GM18520 (cell line): Measurements from ENCODE around the gene KRTAP4-1.
"Not testable (repeated sequence)": the region's sequence is repeated elsewhere in the genome, so short reads cannot be mapped to it uniquely, and the experiment has no call there.

Experiments
- ATAC-seq: cut with Tn5 transposase; IDR thresholded peaks from one replicate; pipeline ENCODE4 v1.9.1; 2021; ENCODE audit not compliant: unreplicated experiment

Gene KRTAP4-1

GRCh38 chr17:41176744-41177387 lies 7.8 kb downstream of the KRTAP4-1 start:
- ATAC-seq = no peak

- no peak for ATAC-seq
Measured at GRCh38 chr17:41171886-41172285, 12.8 kb downstream of the KRTAP4-1 start.

DNA sequence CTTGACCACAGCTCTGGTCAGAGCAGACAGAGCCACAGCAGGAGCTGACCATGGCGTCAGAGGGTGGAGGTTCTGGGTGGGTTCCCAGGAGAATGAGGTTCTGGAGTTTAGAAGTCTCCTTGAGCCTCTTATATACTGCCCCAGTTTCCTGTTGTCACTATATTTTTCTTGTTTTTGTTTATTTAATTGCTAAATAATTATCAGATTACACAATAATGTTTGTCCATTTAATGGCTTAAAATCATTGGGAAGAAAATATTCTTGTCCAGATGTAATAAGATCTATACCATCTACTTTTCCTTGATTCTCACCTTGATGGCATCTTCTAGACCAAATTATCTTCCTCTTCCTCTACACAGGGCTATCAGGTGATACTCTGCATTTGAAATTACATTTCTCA lies 16.6 kb downstream of the KRTAP4-1 start, which contains the start of gene KRTAP4-3:
Gene KRTAP4-3, minus strand, starts transcription at position 101 of the 400 bp plus-strand sequence. Its CDS starts 49 bp downstream, at position 52.
- ATAC-seq = no peak

DNA sequence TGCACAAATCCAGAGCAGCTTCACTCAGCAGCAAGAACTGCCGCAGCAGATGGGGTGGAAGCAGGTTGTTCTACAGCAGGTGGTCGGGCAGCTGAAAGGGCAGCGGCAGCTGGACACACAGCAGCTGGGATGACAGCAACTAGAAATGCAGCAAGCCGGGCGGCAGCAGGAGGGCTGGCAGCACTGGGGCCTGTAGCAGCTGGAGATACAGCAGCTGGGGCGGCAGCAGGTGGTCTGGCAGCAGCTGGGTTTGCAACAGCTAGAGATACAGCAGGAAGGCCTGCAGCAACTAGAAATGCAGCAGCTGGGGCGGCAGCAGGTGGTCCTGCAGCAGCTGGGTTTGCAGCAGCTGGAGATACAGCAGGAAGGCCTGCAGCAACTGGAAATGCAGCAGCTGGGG lies 17.1 kb downstream of the KRTAP4-1 start:
- ATAC-seq = no peak

- ATAC-seq = no peak
Measured at GRCh38 chr17:41163828-41164227, 20.9 kb downstream of the KRTAP4-1 start.

DNA sequence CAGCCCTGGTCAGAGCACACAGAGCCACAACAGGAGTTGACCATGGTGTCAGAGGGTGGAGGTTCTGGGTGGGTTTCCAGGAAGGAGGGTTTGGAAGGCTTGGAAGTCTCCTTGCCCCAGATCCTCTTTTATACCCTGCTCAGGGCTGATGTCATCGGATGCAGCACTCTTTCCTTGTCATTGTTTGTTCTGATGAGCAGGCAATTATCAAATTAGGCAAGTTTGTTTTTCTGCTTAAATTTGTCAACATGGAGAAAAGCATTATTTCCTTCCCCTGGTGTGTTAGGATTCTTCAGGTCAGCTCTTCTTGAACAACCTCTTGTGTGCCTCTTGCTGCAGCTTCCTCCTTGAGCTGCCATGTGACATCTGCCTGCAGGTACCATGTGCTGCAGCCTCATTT lies 24.1 kb downstream of the KRTAP4-1 start, which contains the start of gene KRTAP4-4:
Gene KRTAP4-4, minus strand, starts transcription at position 101 of the 400 bp plus-strand sequence. Its CDS starts 57 bp downstream, at position 44.
- ATAC-seq = no peak

DNA sequence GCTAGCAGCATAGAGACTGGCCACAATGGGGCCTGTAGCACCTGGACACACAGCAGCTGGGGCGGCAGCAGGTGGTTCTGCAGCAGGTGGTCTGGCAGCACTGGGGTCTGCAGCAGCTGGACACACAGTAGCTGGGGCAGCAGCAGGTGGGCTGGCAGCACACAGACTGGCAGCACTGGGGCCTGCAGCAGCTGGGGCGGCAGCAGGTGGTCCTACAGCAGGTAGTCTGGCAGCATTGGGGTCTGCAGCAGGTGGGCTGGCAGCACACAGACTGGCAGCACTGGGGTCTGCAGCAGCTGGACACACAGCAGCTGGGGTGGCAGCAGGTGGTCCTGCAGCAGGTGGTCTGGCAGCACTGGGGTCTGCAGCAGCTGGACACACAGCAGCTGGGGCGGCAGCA lies 24.5 kb downstream of the KRTAP4-1 start:
- ATAC-seq = not testable (repeated sequence)

DNA sequence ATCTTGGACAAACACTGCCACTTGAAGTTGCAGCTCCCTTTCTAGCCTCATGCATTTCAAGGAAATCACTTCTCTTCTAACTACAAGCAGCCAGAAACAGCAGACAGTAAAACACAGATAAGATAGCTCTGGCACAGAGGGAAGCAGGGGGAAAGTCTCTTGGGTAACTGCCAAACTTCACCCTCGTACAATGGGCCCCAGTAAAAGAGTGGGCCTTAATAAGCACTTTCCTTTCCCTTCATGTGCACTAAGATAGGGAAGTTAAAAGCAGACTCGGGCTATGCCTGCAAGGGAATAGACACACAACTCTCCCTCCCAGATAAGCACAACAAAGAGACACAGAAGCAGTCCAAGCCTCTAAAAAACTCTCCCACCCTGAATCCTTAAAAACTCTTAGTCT lies 30.9 kb downstream of the KRTAP4-1 start:
- ATAC-seq = no peak

DNA sequence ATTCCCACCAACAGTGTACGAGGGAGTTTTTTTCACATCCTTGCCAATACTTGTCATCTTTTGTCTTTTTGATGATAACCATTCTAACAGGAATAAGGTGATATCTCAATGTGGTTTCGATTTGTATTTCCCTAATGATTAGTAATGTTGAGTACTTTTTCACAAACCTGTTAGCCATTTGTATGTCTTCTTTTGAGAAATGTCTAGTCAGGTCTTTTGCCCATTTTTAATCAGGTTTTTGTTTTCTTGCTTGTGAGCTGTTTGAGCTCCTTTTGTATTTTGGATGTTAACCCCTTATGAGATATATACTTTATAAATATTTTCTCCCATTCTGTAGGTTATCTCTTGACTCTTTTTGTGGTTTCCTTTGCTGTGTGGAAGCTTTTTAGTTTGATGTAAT lies 33.2 kb downstream of the KRTAP4-1 start:
- ATAC-seq = no peak

DNA sequence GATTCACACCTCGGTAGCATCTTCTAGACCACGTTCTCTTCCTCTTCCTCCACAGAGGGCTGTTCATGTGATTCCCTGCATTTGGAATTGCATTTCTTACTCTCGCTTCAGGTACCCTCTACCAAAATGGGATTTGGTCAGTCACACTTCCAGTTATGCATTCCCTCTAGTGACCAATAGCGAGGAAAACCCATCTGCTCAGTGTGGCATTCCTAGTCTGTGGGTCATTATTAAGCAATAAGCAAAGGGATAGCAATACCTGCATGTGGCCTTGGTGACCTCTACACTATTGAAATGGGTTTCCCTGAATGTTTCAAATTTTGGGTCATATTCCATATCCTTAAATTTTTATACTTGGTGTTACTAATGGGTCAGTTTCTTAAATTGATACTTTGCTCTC lies 34.7 kb downstream of the KRTAP4-1 start:
- no peak for ATAC-seq

- ATAC-seq = no peak
Measured at GRCh38 chr17:41149652-41149985, 35.1 kb downstream of the KRTAP4-1 start, which contains the start of gene KRTAP4-5. Gene KRTAP4-5, minus strand, starts transcription at chr17:41149825. Its CDS starts 58 bp downstream, at chr17:41149767.

- not testable (repeated sequence) for ATAC-seq
Measured at GRCh38 chr17:41148971-41149651, 35.6 kb downstream of the KRTAP4-1 start.

GRCh38 chr17:41147531-41148204 lies 37.0 kb downstream of the KRTAP4-1 start:
- ATAC-seq = no peak

DNA sequence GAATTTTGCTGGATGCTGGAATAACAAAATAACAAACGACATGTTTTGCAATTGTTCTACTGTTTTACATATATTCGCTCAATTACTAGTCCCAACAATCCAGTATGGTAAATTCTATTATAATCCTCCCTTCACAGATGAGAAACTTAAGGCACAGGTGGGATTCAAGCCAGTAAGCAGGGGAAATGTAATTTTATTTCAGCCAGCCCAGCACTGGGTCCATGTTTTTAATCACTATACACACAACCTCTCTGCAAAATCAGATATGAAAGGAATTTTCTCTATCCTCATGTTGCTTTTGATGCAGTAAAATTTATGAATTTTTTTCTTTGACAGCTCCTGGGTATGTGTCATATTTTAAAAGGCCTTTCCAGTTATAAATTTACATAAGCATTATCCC lies 39.5 kb downstream of the KRTAP4-1 start:
- ATAC-seq = no peak

DNA sequence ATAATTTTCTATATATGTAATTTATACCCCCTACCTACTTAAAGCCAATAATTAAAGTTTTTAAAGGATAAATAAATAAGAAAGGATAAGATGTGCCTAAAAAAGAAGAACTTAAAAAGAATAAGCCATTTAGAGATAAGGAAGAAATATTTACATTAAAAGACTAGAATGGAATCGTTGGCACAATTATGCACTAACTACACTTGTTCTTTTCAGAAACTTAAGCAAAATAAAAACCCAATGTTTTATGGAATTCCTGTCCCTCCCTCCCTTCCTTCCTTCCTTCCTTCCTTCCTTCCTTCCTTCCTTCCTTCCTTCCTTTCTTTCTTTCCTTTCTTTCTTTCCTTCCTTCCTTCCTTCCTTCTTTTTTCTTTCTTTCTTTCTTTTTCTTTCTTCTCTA lies 39.9 kb downstream of the KRTAP4-1 start:
- no peak for ATAC-seq

GRCh38 chr17:41141361-41141760 lies 43.4 kb downstream of the KRTAP4-1 start:
- no peak for ATAC-seq

GRCh38 chr17:41140360-41141131 lies 44.2 kb downstream of the KRTAP4-1 start, which contains the start of gene KRTAP4-6:
Gene KRTAP4-6, minus strand, starts transcription at chr17:41140544. Its CDS starts 57 bp downstream, at chr17:41140487.
- ATAC-seq = no peak

GRCh38 chr17:41139865-41140264 lies 44.8 kb downstream of the KRTAP4-1 start:
- ATAC-seq = not testable (repeated sequence)
